Stimulated activated CD8-positive, alpha-beta memory T cell treated with anti-CD3 and anti-CD28 coated beads, Interleukin-15, amount 100 ng/mL, for 24 hours (primary cell): Measurements from ENCODE around the gene CHN2.

Source experiments
- DNase-seq: peaks from one replicate; pipeline ENCODE4 v3.0.0-alpha.2; 2020; ENCODE audit warnings: low read depth

The CHN2 gene

DNA sequence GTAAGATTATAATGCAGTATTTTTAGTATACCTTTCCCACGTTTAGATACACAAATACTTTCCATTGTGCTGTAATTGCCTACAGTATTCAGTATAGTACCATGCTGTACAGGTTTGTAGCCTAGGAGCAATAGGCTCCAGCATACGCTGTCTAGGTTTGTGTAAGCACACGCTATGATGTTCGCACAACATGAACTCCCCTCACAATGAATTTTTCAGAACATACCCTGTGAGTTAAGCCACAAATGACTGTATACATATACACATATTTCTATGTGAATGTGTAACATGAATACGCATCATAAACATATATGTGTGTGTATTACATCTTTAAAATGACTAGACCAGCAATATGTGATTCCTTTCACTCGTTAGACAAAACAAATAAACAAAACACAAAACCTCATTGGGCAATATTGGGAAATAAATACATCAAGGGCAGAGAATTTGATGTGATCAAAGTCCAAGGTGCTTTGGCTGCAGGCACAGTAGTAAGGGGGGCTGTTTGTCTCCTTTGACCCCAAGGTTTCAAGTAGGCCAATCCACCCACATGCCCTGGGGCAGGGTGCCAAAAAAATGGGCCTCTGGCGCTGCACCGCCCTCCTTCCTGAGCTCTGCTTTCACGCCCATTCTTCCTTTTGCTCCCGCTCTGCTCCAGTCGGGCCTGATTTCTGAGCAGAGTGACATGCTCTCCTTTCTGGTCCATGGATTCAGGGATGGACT is 33.9 kb downstream of the CHN2 start:
- DNase-seq, result no peak

- DNase-seq, result no peak
Observed at GRCh38 chr7:29229066-29229465, 34.5 kb downstream of the CHN2 start.

GRCh38 chr7:29229946-29230345 is 35.4 kb downstream of the CHN2 start:
- no peak for DNase-seq

DNA sequence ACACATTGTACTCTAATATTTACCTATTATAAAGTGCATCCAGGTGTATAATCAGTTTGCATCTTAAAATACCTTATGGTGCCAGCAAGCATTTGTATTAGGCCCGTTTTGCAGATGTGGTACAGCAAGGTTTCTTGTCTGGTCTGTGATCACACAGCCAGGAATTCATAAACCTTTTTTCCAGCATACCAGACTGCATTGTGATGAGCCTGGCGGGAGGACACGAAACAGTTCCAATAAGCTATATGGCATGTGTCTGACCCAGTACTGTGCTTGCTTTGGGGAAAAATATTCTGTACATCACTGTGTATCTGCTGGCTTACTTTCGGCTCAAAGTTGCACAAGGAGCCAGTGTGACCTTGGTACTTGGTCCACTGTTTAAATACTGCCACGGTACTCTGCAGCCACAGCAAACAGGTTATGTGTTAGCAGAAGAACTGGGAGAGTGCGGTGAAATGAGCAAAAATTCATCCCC is 36.3 kb downstream of the CHN2 start:
- DNase-seq, result no peak

- DNase-seq, result no peak
Observed at GRCh38 chr7:29231671-29232232, 37.2 kb downstream of the CHN2 start.

- no peak for DNase-seq
Observed at GRCh38 chr7:29234438-29234837, 39.9 kb downstream of the CHN2 start.

GRCh38 chr7:29236071-29236580 is 41.6 kb downstream of the CHN2 start:
- no peak for DNase-seq

DNA sequence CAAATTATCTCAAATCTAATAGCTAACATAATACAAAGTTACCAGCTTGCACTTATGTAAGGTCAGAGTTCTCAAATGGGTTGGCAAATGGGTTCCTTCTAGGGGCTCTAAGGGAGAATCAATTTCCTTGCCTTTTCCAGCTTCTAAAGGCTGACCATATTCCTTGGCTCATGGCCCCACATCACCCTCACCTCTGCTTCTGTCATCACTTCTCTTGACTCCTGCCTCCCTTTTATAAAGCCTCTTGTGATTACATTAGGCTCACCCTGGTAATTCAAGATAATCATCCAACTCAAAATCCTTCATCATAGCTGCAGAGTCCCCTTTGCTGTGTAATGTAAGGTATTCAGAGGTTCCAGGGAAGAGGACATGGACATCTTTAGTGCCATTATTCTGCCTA is 42.1 kb downstream of the CHN2 start:
- DNase-seq, result no peak

DNA sequence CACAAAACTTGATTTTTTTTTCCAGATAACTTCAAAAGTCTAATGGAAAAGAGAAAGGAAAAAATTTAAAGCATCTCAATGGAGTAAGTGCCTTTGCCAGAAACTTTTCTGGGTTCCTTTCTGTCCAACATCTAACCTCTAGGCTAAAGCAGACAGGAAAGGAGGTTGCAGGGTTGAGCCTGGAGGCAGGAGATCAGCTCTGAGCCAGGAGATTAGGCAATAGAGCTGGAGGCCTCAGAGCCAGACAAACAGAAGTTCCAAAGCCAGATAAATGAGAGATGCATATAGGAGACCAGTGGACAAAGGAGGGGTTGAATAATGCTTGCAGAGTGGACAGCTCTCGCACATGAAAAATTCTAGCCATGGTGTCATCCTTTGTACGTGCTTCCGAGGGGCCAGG is 42.9 kb downstream of the CHN2 start:
- no peak for DNase-seq

- DNase-seq, result no peak
Observed at GRCh38 chr7:29239638-29240037, 45.1 kb downstream of the CHN2 start.

DNA sequence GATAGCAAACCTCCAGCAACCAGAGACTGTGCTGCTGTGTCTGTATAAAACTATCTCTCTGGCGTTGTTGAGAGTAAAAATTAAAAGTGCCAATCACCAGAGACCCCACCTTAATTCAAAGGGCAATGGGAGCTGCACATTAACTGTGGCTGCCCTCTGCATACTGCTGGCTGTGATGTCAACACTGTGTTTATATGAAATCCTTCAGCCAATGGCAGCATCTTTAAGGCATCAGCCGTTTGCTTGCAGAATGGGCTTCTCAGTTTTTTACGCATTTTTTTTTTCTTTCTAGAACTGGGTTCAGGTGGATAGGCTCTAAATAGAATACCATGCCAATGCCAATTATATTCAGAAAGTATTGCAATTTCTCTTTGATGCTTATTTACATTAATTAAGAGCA is 47.7 kb downstream of the CHN2 start:
- DNase-seq, result no peak

DNA sequence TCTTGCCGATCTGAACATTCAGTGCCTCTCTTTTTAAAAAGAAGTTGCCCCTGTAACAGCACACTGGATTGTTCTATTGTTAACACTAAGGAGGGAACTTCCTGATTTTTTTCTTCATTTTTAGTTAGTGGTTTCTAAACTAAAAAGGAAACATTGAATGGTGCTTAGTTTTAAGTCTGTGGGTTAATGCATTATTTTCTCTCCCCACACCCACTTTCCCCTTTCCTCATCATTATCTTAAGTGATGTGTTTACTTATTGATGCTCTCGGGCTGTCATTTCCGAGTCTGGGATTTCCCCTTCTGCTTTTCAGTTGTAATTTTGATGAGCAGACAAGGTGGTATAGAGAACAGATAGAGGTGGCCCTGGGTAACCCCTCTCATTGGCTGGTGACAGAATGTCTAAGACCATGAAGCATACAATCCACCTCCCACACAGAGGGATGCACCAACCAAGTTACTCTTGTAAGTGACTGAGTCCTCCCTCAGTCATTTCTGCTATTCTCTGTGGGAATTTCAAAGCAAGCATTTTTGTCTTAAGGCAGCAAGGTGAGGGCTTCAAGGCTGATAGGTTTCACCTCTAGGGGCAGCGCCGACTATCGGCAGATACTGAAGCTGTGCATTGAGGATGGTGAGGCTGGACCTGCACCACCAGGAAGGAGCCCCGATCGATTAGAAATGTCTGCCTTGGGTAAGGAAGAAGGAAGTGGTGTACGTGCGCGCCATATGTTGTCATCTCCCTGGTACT is 49.5 kb downstream of the CHN2 start:
- DNase-seq, result no peak

- no peak for DNase-seq
Observed at GRCh38 chr7:29247224-29247962, 52.8 kb downstream of the CHN2 start.

DNA sequence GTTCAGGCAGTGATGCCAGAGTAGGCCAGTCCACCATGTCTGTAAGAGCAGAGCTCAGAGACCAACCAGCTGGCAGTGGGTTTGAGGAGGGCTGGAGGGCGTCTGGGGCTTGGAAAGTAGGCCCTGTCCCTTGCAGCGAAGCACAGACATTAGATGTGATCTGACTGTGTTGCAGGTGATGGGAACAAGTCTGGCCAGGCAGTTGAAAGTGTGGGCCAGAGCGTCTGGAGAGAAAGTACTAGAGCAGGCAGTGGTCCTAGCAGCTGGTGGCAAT is 53.3 kb downstream of the CHN2 start:
- DNase-seq, result no peak

DNA sequence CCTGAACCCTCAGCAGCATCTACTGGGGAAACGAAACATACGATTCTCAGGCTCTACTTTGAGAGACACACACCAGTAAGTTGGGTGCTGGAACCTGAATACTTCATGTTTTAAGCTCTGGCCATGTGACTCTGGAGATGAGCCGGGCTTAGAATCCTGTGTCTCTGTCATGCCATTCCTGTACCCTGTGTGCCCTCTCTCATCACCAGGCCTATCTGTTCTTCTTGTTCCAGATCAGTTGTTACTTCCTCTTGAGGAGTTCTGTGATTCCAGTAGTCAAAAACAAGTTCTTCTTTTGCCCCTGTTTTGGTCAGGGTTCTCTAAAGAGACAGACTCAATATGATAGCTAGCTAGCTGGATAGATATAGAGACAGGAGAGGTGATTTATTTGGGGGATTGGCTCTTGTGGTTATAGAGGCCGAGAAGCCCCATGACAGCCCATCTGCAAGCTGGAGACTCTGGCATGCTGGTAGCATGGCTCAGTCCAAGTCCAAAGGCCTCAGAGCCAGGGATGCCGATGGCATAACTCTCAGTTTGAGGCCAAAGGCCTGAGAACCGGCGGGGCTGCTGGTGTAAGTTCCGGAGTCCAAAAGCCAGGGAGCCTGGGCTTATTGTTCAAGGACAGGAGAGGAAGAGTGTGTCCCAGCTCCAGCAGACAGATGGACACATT is 54.3 kb downstream of the CHN2 start:
- no peak for DNase-seq

- no peak for DNase-seq
Observed at GRCh38 chr7:29249383-29249750, 54.8 kb downstream of the CHN2 start.

GRCh38 chr7:29249860-29250259 is 55.3 kb downstream of the CHN2 start:
- DNase-seq, result no peak

DNA sequence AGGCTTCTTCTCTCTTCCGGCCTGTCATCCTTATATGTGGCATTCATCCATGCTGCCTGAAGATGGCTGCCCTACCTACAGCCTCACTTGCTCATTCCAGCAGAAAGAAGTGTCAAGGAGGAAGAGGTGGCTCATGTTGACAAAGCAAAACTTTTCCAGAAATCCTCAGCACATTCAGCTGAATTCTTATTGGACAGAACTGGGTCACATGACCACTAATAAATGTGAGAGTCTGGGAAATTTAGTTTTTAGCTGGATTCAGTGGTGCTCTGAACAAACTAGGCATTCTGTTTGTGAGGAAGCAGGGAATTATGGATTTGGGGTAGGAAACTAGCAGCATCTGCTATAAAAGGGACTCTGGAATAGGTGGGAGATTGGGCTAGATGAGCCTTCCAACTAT is 58.6 kb downstream of the CHN2 start:
- DNase-seq, result no peak

DNA sequence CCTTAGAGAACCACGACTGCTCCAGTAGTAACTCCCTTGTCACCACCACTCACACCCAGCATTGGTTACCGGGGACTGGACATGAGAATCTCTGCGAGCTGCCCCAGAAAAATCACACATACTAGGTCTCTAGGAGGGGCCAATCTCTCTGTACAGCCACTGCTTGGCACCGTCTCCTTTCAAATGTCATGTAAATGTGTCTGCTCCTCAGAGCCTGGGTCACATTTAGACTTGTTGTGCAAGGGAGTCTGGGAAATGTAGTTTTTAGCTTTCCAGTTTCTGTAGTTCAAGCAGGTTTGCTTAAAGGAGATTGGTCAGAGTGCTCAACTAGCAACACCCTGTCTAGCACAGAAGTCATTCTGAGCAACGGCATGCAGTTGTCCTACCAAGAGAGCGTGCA is 60.0 kb downstream of the CHN2 start:
- DNase-seq, result no peak

DNA sequence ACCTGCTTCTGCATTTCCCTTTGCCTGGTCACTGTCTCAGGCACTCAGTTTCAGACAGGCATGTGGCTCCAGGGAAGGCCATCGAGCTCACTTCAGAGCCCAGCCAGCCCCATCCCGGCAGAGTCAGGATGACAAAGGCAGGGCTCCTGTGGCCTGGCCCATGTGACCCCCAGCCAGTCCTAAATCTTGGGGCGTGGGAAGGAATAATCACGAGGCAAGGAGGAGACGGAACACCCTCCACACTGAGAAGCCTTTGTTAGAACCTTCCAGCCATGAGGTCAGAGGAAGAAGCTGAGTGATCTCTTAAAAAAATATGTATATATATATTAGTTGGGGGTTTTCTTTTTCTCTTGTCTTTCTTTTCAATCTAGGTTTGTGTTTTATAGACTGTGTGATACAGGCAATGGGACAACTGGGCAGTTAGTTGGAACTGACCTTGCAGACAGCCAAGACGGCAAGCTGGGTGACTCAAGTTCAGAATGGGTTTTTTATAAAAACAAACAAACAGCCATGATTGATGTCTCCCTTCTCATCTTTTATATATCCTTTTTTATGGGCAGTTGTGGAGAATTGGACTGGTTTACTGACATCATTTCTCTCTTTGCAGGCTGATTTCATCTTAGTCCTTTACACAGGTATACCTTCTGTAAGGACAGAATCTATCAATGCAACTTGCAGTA is 60.8 kb downstream of the CHN2 start:
- no peak for DNase-seq

- DNase-seq, result no peak
Observed at GRCh38 chr7:29255906-29256692, 61.5 kb downstream of the CHN2 start.
